Measurements from ENCODE around the gene ADARB2.

- no peak for TF ChIP-seq CTCF (IDR thresholded peaks at IDR 0.05; ENCODE audit: insufficient read depth, low read length)
- no peak for TF ChIP-seq POLR2AphosphoS5 (IDR thresholded peaks at IDR 0.05; ENCODE audit: low read depth)
- TF ChIP-seq, protein P1, sequence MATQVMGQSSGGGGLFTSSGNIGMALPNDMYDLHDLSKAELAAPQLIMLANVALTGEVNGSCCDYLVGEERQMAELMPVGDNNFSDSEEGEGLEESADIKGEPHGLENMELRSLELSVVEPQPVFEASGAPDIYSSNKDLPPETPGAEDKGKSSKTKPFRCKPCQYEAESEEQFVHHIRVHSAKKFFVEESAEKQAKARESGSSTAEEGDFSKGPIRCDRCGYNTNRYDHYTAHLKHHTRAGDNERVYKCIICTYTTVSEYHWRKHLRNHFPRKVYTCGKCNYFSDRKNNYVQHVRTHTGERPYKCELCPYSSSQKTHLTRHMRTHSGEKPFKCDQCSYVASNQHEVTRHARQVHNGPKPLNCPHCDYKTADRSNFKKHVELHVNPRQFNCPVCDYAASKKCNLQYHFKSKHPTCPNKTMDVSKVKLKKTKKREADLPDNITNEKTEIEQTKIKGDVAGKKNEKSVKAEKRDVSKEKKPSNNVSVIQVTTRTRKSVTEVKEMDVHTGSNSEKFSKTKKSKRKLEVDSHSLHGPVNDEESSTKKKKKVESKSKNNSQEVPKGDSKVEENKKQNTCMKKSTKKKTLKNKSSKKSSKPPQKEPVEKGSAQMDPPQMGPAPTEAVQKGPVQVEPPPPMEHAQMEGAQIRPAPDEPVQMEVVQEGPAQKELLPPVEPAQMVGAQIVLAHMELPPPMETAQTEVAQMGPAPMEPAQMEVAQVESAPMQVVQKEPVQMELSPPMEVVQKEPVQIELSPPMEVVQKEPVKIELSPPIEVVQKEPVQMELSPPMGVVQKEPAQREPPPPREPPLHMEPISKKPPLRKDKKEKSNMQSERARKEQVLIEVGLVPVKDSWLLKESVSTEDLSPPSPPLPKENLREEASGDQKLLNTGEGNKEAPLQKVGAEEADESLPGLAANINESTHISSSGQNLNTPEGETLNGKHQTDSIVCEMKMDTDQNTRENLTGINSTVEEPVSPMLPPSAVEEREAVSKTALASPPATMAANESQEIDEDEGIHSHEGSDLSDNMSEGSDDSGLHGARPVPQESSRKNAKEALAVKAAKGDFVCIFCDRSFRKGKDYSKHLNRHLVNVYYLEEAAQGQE (IDR thresholded peaks at IDR 0.05; ENCODE audit: insufficient replicate concordance, low read depth) = no peak
Measured at GRCh38 chr10:1659221-1659791, 78.0 kb downstream of the ADARB2 start.

Measured in HL-60 (cell line).